ENCODE data around the gene USP30. TPM values are rescaled to one million over a fixed set of nuclear protein-coding genes. Genes with fewer than 3 reads are reported as not detected.

Gene USP30
- total RNA-seq, 1 experiment from 2014 or later, result 6.9 TPM

- Mint-ChIP-seq H3K4me1 (peaks cover 13% of the 10 kb centered on the region), H3K27ac (peak overlapping the region; percentile 92), H3K9me3 (no peaks in the 10 kb centered on the region; the same call in 1 of the 2 replicates), H3K36me3 (peaks cover 40% of the 10 kb centered on the region), H3K4me3 (no peak overlapping the region), H3K27me3 (ENCODE audit: low read depth) (no peaks in the 10 kb centered on the region)
- POLR2A ChIA-PET, result no interaction called here
- CTCF ChIA-PET, result interaction anchor here (0.7 kb wide), 1 partner anchor 144 kb away, joined by 5 read pairs; no protein-coding TSS in a partner anchor
- TF ChIP-seq SMAD4 (CRISPR knock-in tag; IDR thresholded peaks at IDR 0.05) (no peak), HMGA2 (CRISPR knock-in tag; IDR thresholded peaks at IDR 0.05) (no peak), FOXJ3 (CRISPR knock-in tag; IDR thresholded peaks at IDR 0.05; ENCODE audit: borderline replicate concordance) (no peak), ZNF138 (CRISPR knock-in tag; conservative IDR thresholded peaks at IDR 0.05) (no peak), IRF2 (CRISPR knock-in tag; IDR thresholded peaks at IDR 0.05; ENCODE audit: borderline replicate concordance, low read depth) (no peak)
- no peak for DNase-seq (ENCODE audit: low spot score)
- no peak for ATAC-seq
These were observed 57.5 kb downstream of the USP30 start for GRCh38 chr12:109109746-109110350.

- H3K27ac Mint-ChIP-seq, result peak overlapping the region; percentile 97
- H3K36me3 Mint-ChIP-seq, result peaks cover 29% of the 10 kb centered on the region
- H3K9me3 Mint-ChIP-seq, result no peaks in the 10 kb centered on the region; the same call in 1 of the 2 replicates
- POLR2A ChIA-PET, result no interaction called here
- ATAC-seq (peak; percentile 96), DNase-seq (ENCODE audit: low spot score) (peak; percentile 87)
- peaks cover 20% of the 10 kb centered on the region for H3K4me1 Mint-ChIP-seq
- CTCF ChIA-PET, result interaction anchor here (1.2 to 2.4 kb wide), 17 partner anchors 12 to 283 kb away, joined by 3 to 20 read pairs (median 8); partner anchors contain the start of gene ALKBH2
- H3K4me3 Mint-ChIP-seq, result peak overlapping the region; percentile 56
- no peaks in the 10 kb centered on the region for H3K27me3 Mint-ChIP-seq (ENCODE audit: low read depth)
- no peak for TF ChIP-seq GTF2I (CRISPR knock-in tag; conservative IDR thresholded peaks at IDR 0.05)
- no peak for TF ChIP-seq CTCF (IDR thresholded peaks at IDR 0.05)
- peak; percentile 68 for TF ChIP-seq ZNF121 (CRISPR knock-in tag; IDR thresholded peaks at IDR 0.05)
- TF ChIP-seq ZNF281 (CRISPR knock-in tag; IDR thresholded peaks at IDR 0.05), result no peak
- TF ChIP-seq EMX1 (CRISPR knock-in tag; IDR thresholded peaks at IDR 0.05), result no peak
- peak; percentile 48; the same call in 1 of the 2 replicates for TF ChIP-seq GABPB1 (CRISPR knock-in tag; IDR thresholded peaks at IDR 0.05)
- no peak for TF ChIP-seq FOXK1 (CRISPR knock-in tag; IDR thresholded peaks at IDR 0.05)
- TF ChIP-seq, protein P1, sequence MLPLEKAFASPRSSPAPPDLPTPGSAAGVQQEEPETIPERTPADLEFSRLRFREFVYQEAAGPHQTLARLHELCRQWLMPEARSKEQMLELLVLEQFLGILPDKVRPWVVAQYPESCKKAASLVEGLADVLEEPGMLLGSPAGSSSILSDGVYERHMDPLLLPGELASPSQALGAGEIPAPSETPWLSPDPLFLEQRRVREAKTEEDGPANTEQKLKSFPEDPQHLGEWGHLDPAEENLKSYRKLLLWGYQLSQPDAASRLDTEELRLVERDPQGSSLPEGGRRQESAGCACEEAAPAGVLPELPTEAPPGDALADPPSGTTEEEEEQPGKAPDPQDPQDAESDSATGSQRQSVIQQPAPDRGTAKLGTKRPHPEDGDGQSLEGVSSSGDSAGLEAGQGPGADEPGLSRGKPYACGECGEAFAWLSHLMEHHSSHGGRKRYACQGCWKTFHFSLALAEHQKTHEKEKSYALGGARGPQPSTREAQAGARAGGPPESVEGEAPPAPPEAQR (CRISPR knock-in tag; IDR thresholded peaks at IDR 0.05), result no peak
- TF ChIP-seq NR3C1 (CRISPR knock-in tag; conservative IDR thresholded peaks at IDR 0.05; ENCODE audit: low read depth), result no peak
- TF ChIP-seq MXD4 (CRISPR knock-in tag; IDR thresholded peaks at IDR 0.05; ENCODE audit: borderline replicate concordance), result no peak
- no peak for TF ChIP-seq ARID4B (CRISPR knock-in tag; IDR thresholded peaks at IDR 0.05; ENCODE audit: borderline replicate concordance)
- peak; percentile 42; the same call in 1 of the 2 replicates for TF ChIP-seq MYBL2 (CRISPR knock-in tag; IDR thresholded peaks at IDR 0.05)
- no peak for TF ChIP-seq NR1H2 (CRISPR knock-in tag; IDR thresholded peaks at IDR 0.05)
- no peak for TF ChIP-seq JAZF1 (CRISPR knock-in tag; IDR thresholded peaks at IDR 0.05)
- no peak for TF ChIP-seq TCF7 (CRISPR knock-in tag; IDR thresholded peaks at IDR 0.05; ENCODE audit: low read depth)
- TF ChIP-seq ZNF263 (CRISPR knock-in tag; IDR thresholded peaks at IDR 0.05; ENCODE audit: low read depth), result 0 out of 2 replicates have a peak, but pooled peaks have one; percentile 52
- TF ChIP-seq SOX15 (CRISPR knock-in tag; IDR thresholded peaks at IDR 0.05), result no peak
- TF ChIP-seq CBFB (CRISPR knock-in tag; IDR thresholded peaks at IDR 0.05; ENCODE audit: low read depth), result no peak
- TF ChIP-seq ETV6 (CRISPR knock-in tag; IDR thresholded peaks at IDR 0.05), result peak; percentile 63
These were observed 58.7 kb downstream of the USP30 start for GRCh38 chr12:109110988-109111495.

Measured in WTC11 (cell line).